ENCODE results near the gene HLCS.
"Not testable (repeated sequence)": the region's sequence is repeated elsewhere in the genome, so short reads cannot be mapped to it uniquely, and the experiment has no call there.

HLCS gene

DNA sequence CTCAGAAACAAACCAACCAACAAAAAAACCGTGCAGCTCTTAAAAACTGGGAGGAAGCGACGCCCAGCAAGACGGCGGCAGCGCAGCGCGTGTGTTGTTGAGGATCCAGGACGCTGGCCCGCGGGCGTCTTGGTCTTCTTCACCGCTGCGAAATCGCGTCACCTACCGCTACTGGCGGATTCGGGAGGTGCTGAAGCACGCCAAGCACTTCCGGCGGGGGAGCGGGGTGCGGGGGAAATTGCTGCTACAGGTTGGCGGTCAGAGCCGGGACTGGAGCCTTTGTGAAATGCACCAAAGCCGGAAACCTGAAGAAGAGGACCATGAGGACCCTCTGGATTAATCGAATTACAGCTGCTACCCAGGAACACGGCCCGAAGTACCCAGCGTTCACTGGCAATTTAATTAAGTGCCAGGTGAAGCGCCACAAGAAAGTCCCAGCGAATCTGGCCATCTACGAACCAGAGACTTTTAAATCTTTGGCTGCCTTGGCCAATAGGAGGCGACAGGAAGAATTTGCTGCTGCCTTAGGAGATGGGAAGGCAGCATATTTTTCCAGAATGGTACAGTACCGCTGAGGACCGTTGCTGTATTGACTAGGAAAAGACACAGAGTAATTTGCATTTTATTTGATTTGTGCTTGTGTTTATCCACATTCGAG, 28.2 kb upstream of the HLCS start:
- no peak for TF ChIP-seq TAF1 (IDR thresholded peaks at IDR 0.05; ENCODE audit: borderline replicate concordance, low read depth, low read length)
- no peak for TF ChIP-seq POLR2A (IDR thresholded peaks at IDR 0.05; ENCODE audit: low read depth, low read length)
- no peak for TF ChIP-seq POLR2AphosphoS5 (IDR thresholded peaks at IDR 0.05; ENCODE audit: low read depth, low read length)
- no peak for DNase-seq (ENCODE audit: insufficient read length)
- FAIRE-seq, result no peak

DNA sequence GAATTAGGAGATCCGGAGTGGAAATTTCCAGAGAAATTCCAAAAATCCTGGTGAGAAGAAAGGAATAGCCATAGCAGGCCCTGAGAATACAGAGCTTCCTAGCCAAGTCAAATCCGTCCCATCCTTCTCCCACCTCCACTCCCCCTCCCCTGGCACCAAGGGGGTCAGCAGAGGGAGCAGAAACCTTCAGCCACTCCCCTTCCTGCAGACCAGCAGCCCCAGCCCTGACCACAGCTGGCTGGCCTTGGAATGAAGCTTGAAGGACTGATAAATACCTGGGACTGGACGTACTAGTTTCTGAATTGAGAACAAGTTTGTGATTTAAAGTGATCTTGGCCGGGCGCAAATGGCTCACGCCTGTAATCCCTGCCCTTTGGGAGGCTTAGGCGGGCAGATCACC, 26.2 kb upstream of the HLCS start:
- DNase-seq (ENCODE audit: insufficient read length) (no peak), FAIRE-seq (no peak)
- TF ChIP-seq POLR2AphosphoS5 (IDR thresholded peaks at IDR 0.05; ENCODE audit: low read depth, low read length) (no peak), POLR2A (IDR thresholded peaks at IDR 0.05; ENCODE audit: low read depth, low read length) (no peak), TAF1 (IDR thresholded peaks at IDR 0.05; ENCODE audit: borderline replicate concordance, low read depth, low read length) (no peak)

DNA sequence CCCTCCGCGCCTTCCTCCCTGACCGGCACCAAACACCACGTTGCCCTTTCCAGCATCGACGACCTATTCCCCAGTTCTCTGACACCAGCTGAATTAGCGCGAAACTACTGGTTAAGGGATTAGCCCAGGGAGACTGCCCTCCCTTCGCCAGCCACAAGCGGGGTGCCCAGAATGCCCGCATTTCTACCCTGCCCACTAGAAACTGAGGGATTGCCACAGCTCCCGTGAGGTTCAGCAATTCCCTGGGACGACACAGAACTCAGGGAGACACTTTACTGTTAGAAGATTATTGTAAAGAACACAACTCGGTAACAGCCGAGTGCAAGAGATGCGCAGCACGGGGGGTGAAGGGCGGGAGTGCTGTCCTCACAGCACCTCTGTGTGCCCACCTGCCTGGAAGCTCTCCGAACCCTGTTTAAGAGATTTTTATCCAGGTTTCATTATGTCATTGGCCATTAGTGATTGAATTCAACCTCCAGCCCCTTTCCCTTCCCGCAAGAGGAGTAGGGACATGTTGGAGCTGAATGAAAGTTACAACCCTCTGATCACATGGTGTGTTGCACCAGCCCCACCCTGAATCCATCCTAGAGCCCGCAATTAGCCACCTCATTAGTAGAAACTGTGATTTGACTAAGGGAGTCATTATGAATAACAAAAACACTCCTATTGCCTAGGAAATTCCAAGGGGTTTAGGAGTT, 24.2 kb upstream of the HLCS start:
- DNase-seq (ENCODE audit: insufficient read length) (no peak), FAIRE-seq (no peak)
- TF ChIP-seq POLR2A (IDR thresholded peaks at IDR 0.05; ENCODE audit: low read depth, low read length) (no peak), POLR2AphosphoS5 (IDR thresholded peaks at IDR 0.05; ENCODE audit: low read depth, low read length) (no peak), TAF1 (IDR thresholded peaks at IDR 0.05; ENCODE audit: borderline replicate concordance, low read depth, low read length) (no peak)

DNA sequence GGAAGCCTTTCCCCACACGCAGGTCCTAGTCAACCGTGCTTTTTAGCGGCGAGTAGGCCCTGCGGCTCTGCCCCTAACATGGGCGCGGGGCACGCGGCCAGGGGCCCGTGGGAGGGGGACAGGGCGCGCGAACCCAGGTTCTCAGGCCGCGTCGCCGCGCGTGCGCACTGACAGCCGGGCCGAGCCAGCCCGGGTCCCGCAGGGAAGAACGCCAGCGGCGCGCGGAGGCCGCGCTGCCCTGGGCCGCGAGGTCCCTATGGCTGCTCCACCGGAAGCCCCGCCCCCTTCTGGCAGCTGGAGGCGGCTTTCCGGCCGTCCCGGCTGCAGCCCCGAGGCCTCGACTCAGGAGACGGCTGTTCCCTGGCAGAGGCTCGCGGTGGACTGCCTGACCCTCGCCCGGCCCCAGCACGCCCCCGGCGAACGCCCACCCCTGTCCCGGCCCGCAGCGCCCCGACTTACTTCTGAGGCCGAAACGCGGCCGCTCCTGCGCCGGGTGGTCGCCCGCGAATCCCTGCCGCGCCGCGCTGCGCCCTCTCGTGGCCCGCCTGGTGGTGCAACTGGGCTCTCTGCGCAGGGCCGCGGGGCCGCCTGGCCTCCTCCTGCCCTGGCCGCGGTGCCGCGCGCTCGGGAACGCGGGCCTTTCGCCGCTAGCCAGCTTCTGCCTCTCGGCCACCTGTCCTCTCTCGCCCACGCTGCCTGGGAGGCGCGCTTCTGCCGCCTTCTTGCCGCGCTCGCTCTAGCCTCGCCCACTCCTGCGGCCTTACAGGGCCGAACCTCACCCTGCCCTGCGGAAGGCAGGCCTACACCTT, 23.4 kb upstream of the HLCS start:
- TF ChIP-seq TAF1 (IDR thresholded peaks at IDR 0.05; ENCODE audit: borderline replicate concordance, low read depth, low read length), result no peak
- peak; percentile 76 for TF ChIP-seq POLR2A (IDR thresholded peaks at IDR 0.05; ENCODE audit: low read depth, low read length)
- peak; percentile 90 for DNase-seq (ENCODE audit: insufficient read length)
- peak; percentile 86 for FAIRE-seq

DNA sequence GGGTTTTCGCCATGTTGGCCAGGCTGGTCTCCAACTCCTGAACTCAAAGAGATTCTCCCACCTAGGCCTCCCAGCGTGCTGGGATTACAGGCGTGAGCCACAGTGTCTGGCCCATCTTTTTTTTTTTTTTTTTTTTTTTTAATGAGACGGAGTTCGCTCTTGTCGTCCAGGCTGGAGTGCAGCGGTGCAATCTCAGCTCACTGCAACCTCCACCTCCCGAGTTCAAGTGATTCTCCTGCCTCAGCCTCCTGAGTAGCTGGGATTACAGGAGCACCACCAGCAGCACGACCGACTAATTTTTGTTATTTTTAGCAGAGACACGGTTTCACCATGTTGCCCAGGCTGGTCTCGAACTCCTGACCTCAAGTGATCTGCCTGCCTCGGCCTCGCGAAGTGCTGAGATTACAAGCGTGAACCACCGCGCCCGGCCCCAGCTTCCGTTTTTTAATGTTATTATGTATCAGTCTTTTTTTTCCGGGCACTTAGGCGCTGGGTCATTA, 22.8 kb upstream of the HLCS start:
- not testable (repeated sequence) for FAIRE-seq; DNase-seq (ENCODE audit: insufficient read length)

DNA sequence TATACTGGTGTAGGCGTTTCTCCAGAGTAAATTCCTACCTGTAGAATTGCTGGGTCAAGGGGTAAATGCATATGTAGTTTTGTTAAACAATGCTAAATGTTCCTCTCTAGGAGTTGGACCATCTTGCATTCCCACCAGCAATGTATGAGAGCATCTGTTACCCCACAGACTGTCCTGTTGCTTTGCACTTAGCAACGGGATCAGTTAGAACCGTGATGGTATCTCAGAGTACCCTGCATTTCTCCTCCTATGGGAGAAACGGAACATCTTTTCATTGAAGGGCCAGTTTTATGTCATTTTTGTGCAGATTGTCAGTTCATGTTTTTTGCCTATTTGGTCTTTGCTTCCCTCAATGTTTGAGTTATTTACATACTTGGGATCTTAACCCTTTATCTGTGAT, 22.1 kb upstream of the HLCS start:
- DNase-seq (ENCODE audit: insufficient read length), result no peak
- FAIRE-seq, result no peak
- TF ChIP-seq TAF1 (IDR thresholded peaks at IDR 0.05; ENCODE audit: borderline replicate concordance, low read depth, low read length) (no peak), POLR2A (IDR thresholded peaks at IDR 0.05; ENCODE audit: low read depth, low read length) (no peak), POLR2AphosphoS5 (IDR thresholded peaks at IDR 0.05; ENCODE audit: low read depth, low read length) (no peak)

DNA sequence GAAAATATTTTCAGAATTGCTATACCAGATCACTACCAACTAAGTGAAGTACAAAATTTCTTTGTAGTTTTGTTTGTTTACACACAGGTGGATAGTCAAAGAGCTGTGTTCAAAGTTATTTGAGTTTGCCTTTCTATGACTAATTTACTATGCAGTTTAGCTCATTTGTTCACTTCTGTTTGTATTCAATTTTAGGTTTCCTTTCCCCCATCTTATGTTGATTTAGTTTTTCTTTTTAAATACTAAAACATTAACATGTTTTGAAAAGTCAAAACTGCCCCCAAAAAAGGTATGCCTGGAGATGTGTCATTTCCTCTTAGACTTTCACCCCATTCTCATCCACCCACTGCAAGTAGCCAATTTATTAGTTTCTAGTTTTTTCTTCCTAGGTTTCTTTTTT, 21.4 kb upstream of the HLCS start:
- DNase-seq (ENCODE audit: insufficient read length), result no peak
- no peak for TF ChIP-seq POLR2AphosphoS5 (IDR thresholded peaks at IDR 0.05; ENCODE audit: low read depth, low read length)
- no peak for TF ChIP-seq POLR2A (IDR thresholded peaks at IDR 0.05; ENCODE audit: low read depth, low read length)
- no peak for TF ChIP-seq TAF1 (IDR thresholded peaks at IDR 0.05; ENCODE audit: borderline replicate concordance, low read depth, low read length)
- no peak for FAIRE-seq

DNA sequence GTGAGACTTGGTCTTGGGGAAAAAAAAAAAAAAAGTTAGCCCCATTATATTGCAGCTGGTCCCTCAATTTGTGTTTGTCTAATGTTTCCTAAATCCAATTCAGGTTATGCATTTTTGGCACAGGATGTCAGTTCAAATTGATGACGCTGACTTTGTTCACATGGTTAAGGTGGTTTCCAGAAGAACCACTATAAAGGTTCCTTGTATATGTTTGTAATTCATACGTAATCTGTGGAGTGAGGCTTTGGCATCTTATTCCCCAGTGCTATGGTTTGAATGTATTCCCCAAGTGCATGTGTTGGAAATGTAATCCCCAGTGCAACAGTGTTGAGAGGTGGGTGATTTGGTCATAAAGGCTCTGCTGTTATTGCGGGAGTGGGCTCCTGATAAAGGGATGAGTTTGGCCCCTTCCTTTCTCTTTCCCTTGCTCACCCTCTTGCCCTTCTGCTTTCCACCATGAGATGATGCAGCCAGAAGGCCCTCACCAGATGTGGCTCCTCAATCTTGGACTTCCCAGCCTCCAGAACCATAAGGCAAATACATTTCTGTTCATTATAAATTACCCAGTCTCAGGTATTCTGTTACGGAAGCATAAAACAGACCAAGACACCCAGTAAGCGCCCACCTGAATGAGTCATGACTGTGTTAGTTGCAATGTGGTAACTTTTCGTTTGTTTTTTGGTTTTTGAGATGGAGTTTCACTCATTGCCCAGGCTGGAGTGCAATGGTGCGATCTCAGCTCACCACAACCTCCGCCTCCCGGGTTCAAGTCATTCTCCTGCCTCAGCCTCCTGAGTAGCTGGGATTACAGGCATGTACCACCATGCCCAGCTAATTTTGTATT, 19.5 kb upstream of the HLCS start:
- TF ChIP-seq POLR2AphosphoS5 (IDR thresholded peaks at IDR 0.05; ENCODE audit: low read depth, low read length) (no peak), TAF1 (IDR thresholded peaks at IDR 0.05; ENCODE audit: borderline replicate concordance, low read depth, low read length) (no peak), POLR2A (IDR thresholded peaks at IDR 0.05; ENCODE audit: low read depth, low read length) (no peak)
- no peak for DNase-seq (ENCODE audit: insufficient read length)
- FAIRE-seq, result no peak

DNA sequence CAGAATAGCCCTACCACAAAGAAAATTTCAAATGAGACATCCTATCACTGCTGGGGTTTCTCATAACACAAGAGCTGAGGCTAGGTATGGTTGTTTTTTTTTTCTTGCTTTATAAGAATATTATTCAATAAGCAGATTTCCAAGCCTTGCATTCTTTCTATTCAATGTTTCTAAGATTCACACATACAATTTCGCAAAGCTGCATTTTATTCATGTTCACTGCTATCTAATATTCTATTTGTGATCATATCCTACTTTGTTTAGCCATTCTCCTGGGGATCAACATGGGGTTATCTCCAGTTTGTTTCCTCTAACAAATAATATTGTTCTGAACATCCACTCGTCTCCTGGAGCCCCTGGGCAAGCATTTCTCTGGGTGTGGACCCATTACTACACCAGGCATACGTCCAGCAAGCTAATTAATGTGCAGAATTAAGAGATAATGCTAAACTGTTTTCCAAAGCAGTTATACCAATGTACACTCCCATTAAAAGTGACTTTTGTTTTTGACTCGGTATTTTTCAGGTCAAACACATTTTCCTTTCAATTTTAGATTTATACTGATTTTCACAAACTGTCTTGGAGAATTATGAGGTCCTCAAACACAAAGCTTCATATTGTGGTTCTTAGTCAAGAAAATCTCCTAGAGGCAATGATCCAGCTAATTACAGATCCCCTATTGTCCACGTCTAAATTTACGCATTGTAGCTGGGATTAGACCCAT, 15.7 kb upstream of the HLCS start:
- TF ChIP-seq POLR2AphosphoS5 (IDR thresholded peaks at IDR 0.05; ENCODE audit: low read depth, low read length) (no peak), POLR2A (IDR thresholded peaks at IDR 0.05; ENCODE audit: low read depth, low read length) (no peak), TAF1 (IDR thresholded peaks at IDR 0.05; ENCODE audit: borderline replicate concordance, low read depth, low read length) (no peak)
- DNase-seq (ENCODE audit: insufficient read length), result no peak
- FAIRE-seq, result no peak

DNA sequence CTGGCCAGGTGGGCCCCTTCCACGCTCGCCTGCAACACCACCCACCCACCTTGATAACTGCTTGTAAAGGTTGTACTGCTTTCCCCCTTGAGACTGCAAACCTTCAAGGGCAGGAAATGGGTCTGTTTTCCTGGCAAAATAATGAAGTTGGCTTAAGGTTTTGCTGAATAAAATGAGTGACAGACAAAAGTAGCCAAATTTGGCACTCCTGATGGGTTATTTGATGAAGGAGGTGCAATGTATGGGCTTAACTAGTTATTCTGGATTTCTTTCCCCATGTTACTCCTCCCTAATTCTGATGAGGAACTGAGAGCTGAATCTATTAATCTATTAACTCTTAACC, 14.6 kb upstream of the HLCS start:
- TF ChIP-seq POLR2A (IDR thresholded peaks at IDR 0.05; ENCODE audit: low read depth, low read length), result no peak
- no peak for TF ChIP-seq TAF1 (IDR thresholded peaks at IDR 0.05; ENCODE audit: borderline replicate concordance, low read depth, low read length)
- TF ChIP-seq POLR2AphosphoS5 (IDR thresholded peaks at IDR 0.05; ENCODE audit: low read depth, low read length), result no peak
- DNase-seq (ENCODE audit: insufficient read length), result no peak
- FAIRE-seq, result no peak

All from GM12892 (cell line).